RWPE2 (cell line): ENCODE measurements around the gene NPHP4.

Source experiments
- ATAC-seq: fragments of 200-7000 bp; cut with Tn5 transposase; 3 replicates; pipeline ENCODE4 v1.9.1; 2021; ENCODE audit warnings: low read depth
- DNase-seq: peaks from one replicate; pipeline ENCODE4 v3.0.0-alpha.2; 2020; ENCODE audit warnings: low spot score
- H3K27ac ChIP-seq: fragments of 450-650 bp; 2 replicates; pipeline ENCODE4 v1.5.1; 2017; ENCODE audit warnings: mild to moderate bottlenecking; ENCODE audit not compliant: poor library complexity, severe bottlenecking
- H3K27me3 ChIP-seq: fragments of 250-450 bp; sonication (Bioruptor Pico); 2 replicates; pipeline ENCODE4 v1.5.1; 2021; ENCODE audit warnings: mild to moderate bottlenecking, moderate library complexity; ENCODE audit not compliant: insufficient read depth, poor library complexity, severe bottlenecking
- H3K36me3 ChIP-seq: fragments of 250-450 bp; sonication (Bioruptor Pico); 2 replicates; pipeline ENCODE4 v1.5.1; 2020; ENCODE audit warnings: low read depth, mild to moderate bottlenecking, moderate library complexity
- H3K4me1 ChIP-seq: fragments of 250-450 bp; sonication (Bioruptor Pico); 2 replicates; pipeline ENCODE4 v1.5.1; 2021; ENCODE audit warnings: mild to moderate bottlenecking, moderate library complexity; ENCODE audit not compliant: insufficient read depth, poor library complexity, severe bottlenecking
- H3K4me3 ChIP-seq: fragments of 250-450 bp; sonication (Bioruptor Pico); 2 replicates; pipeline ENCODE4 v1.5.1; 2021; ENCODE audit warnings: mild to moderate bottlenecking, moderate library complexity; ENCODE audit not compliant: severe bottlenecking
- H3K9me3 ChIP-seq: fragments of 250-450 bp; sonication (Bioruptor Pico); 2 replicates; pipeline ENCODE4 v1.5.1; 2021; ENCODE audit warnings: mild to moderate bottlenecking, moderate library complexity; ENCODE audit not compliant: severe bottlenecking
- CTCF ChIP-seq: fragments of 450-650 bp; IDR thresholded peaks from one replicate; pipeline ENCODE4 v1.5.1; 2017; ENCODE audit warnings: mild to moderate bottlenecking, moderate library complexity; ENCODE audit not compliant: poor library complexity, severe bottlenecking

The NPHP4 gene

GRCh38 chr1:6026095-6026809, 34.0 kb upstream of the NPHP4 start:
- Histone ChIP-seq H3K27me3 (no peaks in the 10 kb centered on the region), H3K4me3 (peak overlapping the region; percentile 19), H3K4me1 (peaks cover 10% of the 10 kb centered on the region), H3K36me3 (no peaks in the 10 kb centered on the region), H3K27ac (peak overlapping the region; percentile 51), H3K9me3 (no peaks in the 10 kb centered on the region)
- DNase-seq (peak; percentile 92), ATAC-seq (peak; percentile 86)
- no peak for TF ChIP-seq CTCF

GRCh38 chr1:6025269-6026094, 33.3 kb upstream of the NPHP4 start:
- Histone ChIP-seq H3K27me3 (no peaks in the 10 kb centered on the region), H3K4me1 (peaks cover 10% of the 10 kb centered on the region), H3K4me3 (peak overlapping the region; percentile 19), H3K9me3 (no peaks in the 10 kb centered on the region), H3K36me3 (no peaks in the 10 kb centered on the region), H3K27ac (peak overlapping the region; percentile 51)
- TF ChIP-seq CTCF = no peak
- ATAC-seq = peak; percentile 79
- no peak for DNase-seq

- Histone ChIP-seq H3K4me1 (peaks cover 10% of the 10 kb centered on the region), H3K9me3 (no peaks in the 10 kb centered on the region), H3K36me3 (no peaks in the 10 kb centered on the region), H3K27me3 (no peaks in the 10 kb centered on the region), H3K27ac (no peak overlapping the region), H3K4me3 (no peak overlapping the region)
- ATAC-seq (no peak), DNase-seq (no peak)
- no peak for TF ChIP-seq CTCF
Observed at GRCh38 chr1:6024376-6024775, 32.2 kb upstream of the NPHP4 start.

- no peak for DNase-seq
- no peak for ATAC-seq
Observed at GRCh38 chr1:6023346-6023745, 31.1 kb upstream of the NPHP4 start.

More at GRCh38 chr1:6023346-6023745, 31.1 kb upstream of the NPHP4 start:
- no peak overlapping the region for H3K4me3 ChIP-seq
- no peak overlapping the region for H3K27ac ChIP-seq
- no peaks in the 10 kb centered on the region for H3K36me3 ChIP-seq
- H3K27me3 ChIP-seq = no peaks in the 10 kb centered on the region
- TF ChIP-seq CTCF = no peak
- H3K9me3 ChIP-seq = no peaks in the 10 kb centered on the region
- peaks cover 10% of the 10 kb centered on the region for H3K4me1 ChIP-seq
